Stomach (tissue), 4 donors: ENCODE measurements around the gene SEMA3D.

Experiments
- CTCF ChIP-seq, 7 experiments: fragments of 450-650 bp in 4 of 7; fragments of 200-600 bp in 3 of 7; sonication (generic) in 3 of 7; IDR thresholded peaks; one replicate each; pipeline ENCODE4 v1.5.1; 2016 to 2019; ENCODE audit warnings: antibody characterized with exemption in 7 of 7, control low read depth in 2 of 7, mild to moderate bottlenecking in 1 of 7
- POLR2AphosphoS5 ChIP-seq, 3 donors: sonication (generic); formaldehyde crosslinking; IDR thresholded peaks; one replicate each; pipeline ENCODE4 v1.6.1; 2016; ENCODE audit warnings: antibody characterized with exemption in 3 of 3

- TF ChIP-seq CTCF (IDR thresholded peaks at IDR 0.05) (no peak), POLR2AphosphoS5 (IDR thresholded peaks at IDR 0.05) (no peak)
These were observed 36.2 kb downstream of the SEMA3D start for GRCh38 chr7:85150624-85151023.
